Spleen (tissue), 11 donors: ENCODE data around the gene THAP7. TPM values are rescaled to one million over a fixed set of nuclear protein-coding genes. Genes with fewer than 3 reads are reported as not detected.

Experiments
- DNase-seq: peaks from one replicate; pipeline ENCODE4 v3.0.0-alpha.2; 2020
- H3K27ac ChIP-seq, 8 donors: fragments of 200-600 bp; sonication (generic) in 7 of 8; 1 replicate in 4 of 8; 2 replicates in 4 of 8; pipeline versions ENCODE4 v1.5.0 to v1.8.0; 2016 to 2021; ENCODE audit warnings: inconsistent platforms in 4 of 8, mild to moderate bottlenecking in 4 of 8, moderate library complexity in 1 of 8
- H3K27me3 ChIP-seq, 7 donors: fragments of 200-600 bp; sonication (generic) in 6 of 7; replicated peaks in 1 of 7; 1 replicate in 4 of 7; 2 replicates in 3 of 7; pipeline versions ENCODE4 v1.5.0 to v1.8.0; 2016 to 2021; ENCODE audit warnings: inconsistent platforms in 3 of 7, mild to moderate bottlenecking in 1 of 7
- H3K36me3 ChIP-seq, 6 donors: fragments of 200-600 bp; sonication (generic) in 5 of 6; 1 replicate in 4 of 6; 2 replicates in 2 of 6; pipeline versions ENCODE4 v1.5.0 to v1.8.0; 2016 to 2021; ENCODE audit warnings: inconsistent platforms in 2 of 6
- H3K4me1 ChIP-seq, 6 donors: fragments of 200-600 bp; sonication (generic) in 5 of 6; 1 replicate in 3 of 6; 2 replicates in 3 of 6; pipeline versions ENCODE4 v1.5.0 to v1.8.0; 2016 to 2021; ENCODE audit warnings: inconsistent platforms in 3 of 6
- H3K4me3 ChIP-seq, 8 donors: fragments of 200-600 bp; sonication (generic) in 7 of 8; 1 replicate in 4 of 8; 2 replicates in 4 of 8; pipeline versions ENCODE4 v1.5.0 to v1.8.0; 2016 to 2021; ENCODE audit warnings: inconsistent platforms in 4 of 8, mild to moderate bottlenecking in 4 of 8, moderate library complexity in 2 of 8
- H3K9me3 ChIP-seq, 8 donors: fragments of 200-600 bp; sonication (generic) in 7 of 8; 1 replicate in 4 of 8; 2 replicates in 4 of 8; pipeline versions ENCODE4 v1.5.0 to v1.8.0; 2016 to 2021; ENCODE audit warnings: inconsistent platforms in 4 of 8
- CTCF ChIP-seq, 11 experiments: fragments of 200-600 bp in 7 of 11; fragments of 450-650 bp in 4 of 11; sonication (generic) in 4 of 11; IDR thresholded peaks in 8 of 11; conservative IDR thresholded peaks in 3 of 11; 1 replicate in 7 of 11; 2 replicates in 4 of 11; pipeline versions ENCODE4 v1.4.0 to v1.8.0; 2016 to 2021; ENCODE audit warnings: antibody characterized with exemption in 11 of 11, inconsistent platforms in 4 of 11, mild to moderate bottlenecking in 1 of 11
- POLR2A ChIP-seq, 3 donors: fragments of 450-650 bp; IDR thresholded peaks; one replicate each; pipeline ENCODE4 v1.5.1; 2017; ENCODE audit warnings: antibody characterized with exemption in 3 of 3, mild to moderate bottlenecking in 1 of 3
- POLR2AphosphoS5 ChIP-seq, 3 donors: sonication (generic); formaldehyde crosslinking; IDR thresholded peaks; one replicate each; pipeline ENCODE4 v1.5.1; 2017; ENCODE audit warnings: antibody characterized with exemption in 3 of 3
- WGBS, 5 donors: extraction: QIAGEN DNeasy Blood & Tissue Kit in 3 of 5; methylation state at CpG; one replicate each; pipeline versions ENCODE4 v1.1.5 to v1.1.7; 2013 to 2018; 5-methylcytosine and 5-hydroxymethylcytosine counted together
- intact Hi-C: fragments of 100-400 bp; cut with DNase I; formaldehyde crosslinking; loops from one replicate; pipeline ENCODE4 v1.15.0; 2023; ENCODE audit warnings: low total_unique reads
- polyA plus RNA-seq, 3 donors: library from polyadenylated mRNA; stranded (reverse); fragments of 200-250 nt; gene quantifications; one replicate each; pipeline ENCODE4 v1.2.1, GENCODE V29; 2013
- total RNA-seq, 7 donors: library from RNA; depleted of rRNA in 3 of 7; stranded (reverse); fragments of >200 nt in 3 of 7; fragmentation: NEBNext Ultra II Directional in 4 of 7; extraction: Animal tissue kit (Norgen Biotek cat#: 25700) in 4 of 7; gene quantifications; one replicate each; pipeline versions ENCODE4 v1.1.0 to v1.2.1, GENCODE V29; 2016 to 2021
- donor health status: healthy with polysubstance abuse.
- donor health status: DM: no; HTN: no; CAD: no; lungs with moderate emphysema.
- donor health status: DM: no; HTN: no; CAD: no.
- donor health status: Bipolar disorder and iron deficiency.
- donor health status: healthy.
- donor health status: DM: no; HTN: no; CAD: no.
- donor health status: DM: yes; HTN: yes; CAD: no.

The THAP7 gene
- total and polyA plus RNA-seq, 10 donors = 16.7 to 53.3 (median 29.6) TPM

GRCh38 chr22:20977516-20978170, 24.3 kb downstream of the THAP7 start:
- Histone ChIP-seq H3K4me1 (peaks cover 8 to 44% (median 31%) of the 10 kb centered on the region in 6 donors), H3K4me3 (no peak overlapping the region), H3K27ac (no peak overlapping the region), H3K27me3 (no peaks in the 10 kb centered on the region), H3K9me3 (peaks cover 0 to 13% (median 8%) of the 10 kb centered on the region in 8 donors), H3K36me3 (no peaks in the 10 kb centered on the region)
- 85 to 96% (median 90%) methylated on average over 13 to 17 of the region's 17 CpGs for WGBS, 5 donors
- DNase-seq = no peak
- no peak for TF ChIP-seq CTCF (IDR thresholded peaks at IDR 0.05 in 8 of 11, conservative IDR thresholded peaks at IDR 0.05 in 3 of 11)
- no peak for TF ChIP-seq POLR2AphosphoS5 (IDR thresholded peaks at IDR 0.05)
- no peak for TF ChIP-seq POLR2A (IDR thresholded peaks at IDR 0.05)
- intact Hi-C loops = no loop called here

- no peak for DNase-seq
- Histone ChIP-seq H3K4me1 (peaks cover 13 to 45% (median 33%) of the 10 kb centered on the region in 6 donors), H3K36me3 (no peaks in the 10 kb centered on the region), H3K9me3 (peaks cover 0 to 13% (median 8%) of the 10 kb centered on the region in 8 donors), H3K27ac (no peak overlapping the region), H3K27me3 (no peaks in the 10 kb centered on the region), H3K4me3 (no peak overlapping the region)
- TF ChIP-seq POLR2AphosphoS5 (IDR thresholded peaks at IDR 0.05) (no peak), POLR2A (IDR thresholded peaks at IDR 0.05) (no peak), CTCF (IDR thresholded peaks at IDR 0.05 in 8 of 11, conservative IDR thresholded peaks at IDR 0.05 in 3 of 11) (no peak)
- 78 to 87% (median 83%) methylated on average over 7 to 11 of the region's 11 CpGs for WGBS, 5 donors
- intact Hi-C loops = no loop called here
Measured at GRCh38 chr22:20977019-20977418, 24.9 kb downstream of the THAP7 start.

GRCh38 chr22:20976291-20976877, 25.5 kb downstream of the THAP7 start:
- no peaks in the 10 kb centered on the region for H3K27me3 ChIP-seq
- H3K4me1 ChIP-seq = peaks cover 11 to 47% (median 34%) of the 10 kb centered on the region in 6 donors
- peaks cover 0 to 13% (median 8%) of the 10 kb centered on the region in 8 donors for H3K9me3 ChIP-seq
- no peaks in the 10 kb centered on the region for H3K36me3 ChIP-seq
- no peak for TF ChIP-seq POLR2AphosphoS5 (IDR thresholded peaks at IDR 0.05)
- no peak for DNase-seq
- H3K27ac ChIP-seq = no peak overlapping the region
- H3K4me3 ChIP-seq = no peak overlapping the region
- whole genome bisulfite sequencing, 5 donors = 72 to 86% (median 82%) methylated on average over 17 to 24 of the region's 24 CpGs
- intact Hi-C loops = no loop called here

- no peak for TF ChIP-seq POLR2AphosphoS5 (IDR thresholded peaks at IDR 0.05)
- Histone ChIP-seq H3K36me3 (no peaks in the 10 kb centered on the region), H3K27me3 (no peaks in the 10 kb centered on the region), H3K27ac (no peak overlapping the region), H3K9me3 (peaks cover 0 to 13% (median 8%) of the 10 kb centered on the region in 8 donors), H3K4me3 (no peak overlapping the region), H3K4me1 (peaks cover 6 to 44% (median 28%) of the 10 kb centered on the region in 6 donors)
- 83 to 88% (median 85%) methylated on average over 14 of the region's 14 CpGs for WGBS, 5 donors
- DNase-seq = no peak
- intact Hi-C loops = no loop called here
Measured at GRCh38 chr22:20975541-20976290, 26.2 kb downstream of the THAP7 start.
